HCT116 (cell line): ENCODE data around the gene WWOX. TPM values are rescaled to one million over a fixed set of nuclear protein-coding genes. Genes with fewer than 3 reads are reported as not detected.

Experiments
- ATAC-seq: fragments of 200-7000 bp; cut with Tn5 transposase; 2 replicates; pipeline ENCODE4 v1.9.1; 2020; ENCODE audit warnings: mild to moderate bottlenecking, moderate library complexity
- BruUV-seq: library from RNA; stranded (reverse); fragments of 400-500 nt; replicated peaks from 2 replicates; lab custom pipeline; 2021; lab: Mats Ljungman, UMichigan
- CTCF ChIA-PET: fragments of 300-600 bp; sonication (Branson Sonifier 250); formaldehyde crosslinking; loops from one replicate; lab custom pipeline; 2021; ENCODE audit warnings: antibody characterized with exemption; lab: Charles Lee
- POLR2A ChIA-PET: fragments of 300-600, 350-600 bp; sonication (Branson Sonifier 250); formaldehyde crosslinking; loops from one replicate; lab custom pipeline; 2021; ENCODE audit warnings: antibody characterized with exemption; lab: Charles Lee
- RAD21 ChIA-PET, 2 experiments: fragments of 300-600 bp; sonication (Branson Sonifier 250); formaldehyde crosslinking; loops; one replicate each; lab custom pipeline; 2023; ENCODE audit warnings: low total read pairs in 2 of 2; ENCODE audit not compliant: uncharacterized antibody in 2 of 2, unreplicated experiment in 2 of 2, low non-redundant PET in 1 of 2; lab: Charles Lee
- DNase-seq: peaks from one replicate; pipeline ENCODE4 v3.0.0-alpha.2; 2010; ENCODE audit warnings: low read depth, low spot score
- H2AFZ ChIP-seq: fragments of 200-600 bp; shearing (Covaris generic), sonication (generic); 2 replicates; pipeline ENCODE4 v1.6.1; 2017; ENCODE audit warnings: low read depth, mixed run types, mixed read lengths, antibody characterized with exemption, low read length; ENCODE audit not compliant: poor library complexity, severe bottlenecking
- H3K27ac ChIP-seq: 2 replicates; pipeline ENCODE4 v1.5.1; 2012; ENCODE audit warnings: low read depth, low read length
- H3K27me3 ChIP-seq: fragments of 200-600 bp; sonication (generic); 2 replicates; pipeline ENCODE4 v1.6.1; 2016; ENCODE audit warnings: mixed run types, low read length, mixed read lengths; ENCODE audit not compliant: insufficient read depth
- H3K36me3 ChIP-seq, 2 experiments: fragments of 200-500 bp in 1 of 2; fragments of 200-600 bp in 1 of 2; sonication (Bioruptor generic) in 1 of 2; sonication (generic) in 1 of 2; 2 replicates each; pipeline versions ENCODE4 v1.5.1 to v1.6.1; 2014 to 2016; ENCODE audit warnings: low read length in 2 of 2, inconsistent platforms in 1 of 2, mixed read lengths in 1 of 2, mixed run types in 1 of 2; ENCODE audit not compliant: insufficient read depth in 2 of 2, control insufficient read depth in 1 of 2
- H3K4me1 ChIP-seq, 2 experiments: fragments of 200-600 bp in 1 of 2; sonication (generic) in 1 of 2; 2 replicates each; pipeline versions ENCODE4 v1.5.1 to v1.6.1; 2012 to 2017; ENCODE audit warnings: low read length in 2 of 2, inconsistent platforms in 1 of 2, mild to moderate bottlenecking in 1 of 2, mixed read lengths in 1 of 2, mixed run types in 1 of 2, moderate library complexity in 1 of 2; ENCODE audit not compliant: insufficient read depth in 2 of 2, control insufficient read depth in 1 of 2
- H3K4me2 ChIP-seq: fragments of 200-600 bp; sonication (generic); 2 replicates; pipeline ENCODE4 v1.6.1; 2017; ENCODE audit warnings: mixed run types, low read length, mixed read lengths
- H3K4me3 ChIP-seq, 2 experiments: fragments of 200-600 bp in 1 of 2; sonication (generic) in 1 of 2; replicated peaks in 1 of 2; 2 replicates each; pipeline ENCODE4 v1.5.1; 2011 to 2016; ENCODE audit warnings: low read length in 2 of 2, control low read depth in 1 of 2, low read depth in 1 of 2, mild to moderate bottlenecking in 1 of 2, mixed read lengths in 1 of 2, mixed run types in 1 of 2
- H3K79me2 ChIP-seq: fragments of 200-600 bp; sonication (generic); 2 replicates; pipeline ENCODE4 v1.6.1; 2017; ENCODE audit warnings: mild to moderate bottlenecking, mixed run types, low read length, moderate library complexity, mixed read lengths; ENCODE audit not compliant: insufficient read depth
- H3K9ac ChIP-seq: fragments of 200-600 bp; sonication (generic); 2 replicates; pipeline ENCODE4 v1.6.1; 2016; ENCODE audit warnings: low read length, mixed read lengths
- H3K9me2 ChIP-seq: fragments of 200-600 bp; sonication (generic), shearing (Covaris generic); 2 replicates; pipeline ENCODE4 v1.6.1; 2017; ENCODE audit warnings: mixed run types, mild to moderate bottlenecking, moderate library complexity; ENCODE audit not compliant: insufficient read depth
- H3K9me3 ChIP-seq, 2 experiments: fragments of 200-500 bp in 1 of 2; fragments of 200-600 bp in 1 of 2; sonication (Bioruptor generic) in 1 of 2; sonication (generic) in 1 of 2; 2 replicates each; pipeline ENCODE4 v1.6.1; 2014 to 2017; ENCODE audit warnings: low read length in 2 of 2, mixed read lengths in 2 of 2, inconsistent platforms in 1 of 2, low read depth in 1 of 2, mild to moderate bottlenecking in 1 of 2, mixed run types in 1 of 2, moderate library complexity in 1 of 2; ENCODE audit not compliant: control insufficient read depth in 1 of 2, insufficient read depth in 1 of 2
- H4K20me1 ChIP-seq: fragments of 200-600 bp; sonication (generic), shearing (Covaris generic); 2 replicates; pipeline ENCODE4 v1.6.1; 2017; ENCODE audit warnings: mixed run types, mild to moderate bottlenecking, moderate library complexity; ENCODE audit not compliant: insufficient read depth
- CBX3 ChIP-seq: IDR thresholded peaks from 2 replicates; pipeline ENCODE4 v1.6.1; 2012; ENCODE audit warnings: low read depth
- CEBPB ChIP-seq: IDR thresholded peaks from 2 replicates; pipeline ENCODE4 v1.6.1; 2012; ENCODE audit warnings: low read depth
- ELF1 ChIP-seq: IDR thresholded peaks from 2 replicates; pipeline ENCODE4 v1.6.1; 2012; ENCODE audit warnings: low read depth, borderline replicate concordance
- EZH2 ChIP-seq: fragments of 200-600 bp; sonication (generic); IDR thresholded peaks from 2 replicates; pipeline ENCODE4 v1.6.1; 2017; ENCODE audit warnings: antibody characterized with exemption, mixed run types
- JUND ChIP-seq: IDR thresholded peaks from 2 replicates; pipeline ENCODE4 v1.6.1; 2012
- RAD21 ChIP-seq: IDR thresholded peaks from 2 replicates; pipeline ENCODE4 v1.6.1; 2012; ENCODE audit warnings: low read depth, mild to moderate bottlenecking
- SIN3A ChIP-seq: IDR thresholded peaks from 2 replicates; pipeline ENCODE4 v1.6.1; 2012; ENCODE audit warnings: low read depth
- SRF ChIP-seq: IDR thresholded peaks from 2 replicates; pipeline ENCODE4 v1.6.1; 2012; ENCODE audit warnings: low read depth
- TCF7L2 ChIP-seq: IDR thresholded peaks from 2 replicates; pipeline ENCODE4 v1.7.0; 2011; ENCODE audit warnings: borderline replicate concordance, inconsistent platforms; ENCODE audit not compliant: insufficient read depth, insufficient read length; ENCODE audit errors: extremely low read depth
- intact Hi-C: fragments of 100-400 bp; cut with micrococcal nuclease; formaldehyde crosslinking; loops from 2 replicates; pipeline ENCODE4 v1.10.0; 2022
- total RNA-seq: library from RNA; stranded (reverse); gene quantifications from one replicate; pipeline ENCODE4 v1.2.1, GENCODE V29; 2021; ENCODE audit not compliant: unreplicated experiment
- TF ChIP-seq, protein P1 (sequence below): IDR thresholded peaks from 2 replicates; pipeline ENCODE4 v1.6.1; 2012
- TF ChIP-seq, protein P2 (sequence below): IDR thresholded peaks from 2 replicates; pipeline ENCODE4 v1.6.1; 2012; ENCODE audit warnings: low read depth
- TF ChIP-seq, protein P3 (sequence below), 3 experiments: fragments of 200-600 bp in 1 of 3; sonication (generic) in 1 of 3; IDR thresholded peaks in 2 of 3; conservative IDR thresholded peaks in 1 of 3; 2 replicates each; pipeline ENCODE4 v1.5.1; 2012 to 2017; ENCODE audit warnings: low read depth in 2 of 3, low read length in 2 of 3, antibody characterized with exemption in 1 of 3, borderline replicate concordance in 1 of 3, control low read depth in 1 of 3, mild to moderate bottlenecking in 1 of 3, mixed read lengths in 1 of 3, mixed run types in 1 of 3, moderate library complexity in 1 of 3; ENCODE audit not compliant: insufficient read depth in 1 of 3

WWOX gene
- total RNA-seq, 1 experiment from 2014 or later, result 13.7 TPM

DNA sequence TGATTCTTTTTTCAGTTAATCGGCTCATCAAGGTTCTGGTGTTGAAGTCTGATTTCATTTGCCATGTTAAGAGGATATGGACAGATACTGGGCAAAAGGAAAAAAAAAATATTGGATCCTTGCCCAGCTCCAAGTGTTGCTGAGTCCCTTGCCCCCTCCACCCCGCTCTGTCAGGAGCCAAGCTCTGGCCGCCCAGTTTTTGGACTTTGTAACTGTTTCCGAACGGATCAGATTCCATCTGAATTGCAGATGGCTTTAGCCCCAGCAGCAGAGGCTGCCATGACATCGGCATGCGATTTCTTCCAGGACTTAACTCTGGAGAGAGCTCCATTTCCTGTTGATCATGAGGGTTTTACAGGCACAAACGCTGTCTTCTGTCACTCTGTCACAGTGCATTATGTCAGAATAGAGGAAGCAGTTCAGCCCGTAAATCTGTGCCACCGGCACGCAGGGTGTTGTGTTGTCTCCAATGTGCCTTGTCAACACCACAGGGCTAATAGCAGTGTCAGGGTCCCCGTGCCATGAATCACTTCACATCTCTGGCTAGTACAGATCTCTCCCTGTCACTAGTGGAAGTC is 885.5 kb downstream of the WWOX start:
- POLR2A ChIA-PET, result no interaction called here
- no peaks in the 10 kb centered on the region for H4K20me1 ChIP-seq
- H3K9me3 ChIP-seq, result peaks cover 4 to 17% of the 10 kb centered on the region in 2 experiments; a peak in 2 of 4 replicates
- H3K27me3 ChIP-seq, result peaks cover 3% of the 10 kb centered on the region; the same call in 1 of the 2 replicates
- TF ChIP-seq SIN3A, result no peak
- TF ChIP-seq JUND, result no peak
- no peak for TF ChIP-seq EZH2
- TF ChIP-seq, protein P1, sequence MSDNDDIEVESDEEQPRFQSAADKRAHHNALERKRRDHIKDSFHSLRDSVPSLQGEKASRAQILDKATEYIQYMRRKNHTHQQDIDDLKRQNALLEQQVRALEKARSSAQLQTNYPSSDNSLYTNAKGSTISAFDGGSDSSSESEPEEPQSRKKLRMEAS, result no peak
- TF ChIP-seq CBX3, result no peak
- TF ChIP-seq ELF1, result no peak
- TF ChIP-seq, protein P2, sequence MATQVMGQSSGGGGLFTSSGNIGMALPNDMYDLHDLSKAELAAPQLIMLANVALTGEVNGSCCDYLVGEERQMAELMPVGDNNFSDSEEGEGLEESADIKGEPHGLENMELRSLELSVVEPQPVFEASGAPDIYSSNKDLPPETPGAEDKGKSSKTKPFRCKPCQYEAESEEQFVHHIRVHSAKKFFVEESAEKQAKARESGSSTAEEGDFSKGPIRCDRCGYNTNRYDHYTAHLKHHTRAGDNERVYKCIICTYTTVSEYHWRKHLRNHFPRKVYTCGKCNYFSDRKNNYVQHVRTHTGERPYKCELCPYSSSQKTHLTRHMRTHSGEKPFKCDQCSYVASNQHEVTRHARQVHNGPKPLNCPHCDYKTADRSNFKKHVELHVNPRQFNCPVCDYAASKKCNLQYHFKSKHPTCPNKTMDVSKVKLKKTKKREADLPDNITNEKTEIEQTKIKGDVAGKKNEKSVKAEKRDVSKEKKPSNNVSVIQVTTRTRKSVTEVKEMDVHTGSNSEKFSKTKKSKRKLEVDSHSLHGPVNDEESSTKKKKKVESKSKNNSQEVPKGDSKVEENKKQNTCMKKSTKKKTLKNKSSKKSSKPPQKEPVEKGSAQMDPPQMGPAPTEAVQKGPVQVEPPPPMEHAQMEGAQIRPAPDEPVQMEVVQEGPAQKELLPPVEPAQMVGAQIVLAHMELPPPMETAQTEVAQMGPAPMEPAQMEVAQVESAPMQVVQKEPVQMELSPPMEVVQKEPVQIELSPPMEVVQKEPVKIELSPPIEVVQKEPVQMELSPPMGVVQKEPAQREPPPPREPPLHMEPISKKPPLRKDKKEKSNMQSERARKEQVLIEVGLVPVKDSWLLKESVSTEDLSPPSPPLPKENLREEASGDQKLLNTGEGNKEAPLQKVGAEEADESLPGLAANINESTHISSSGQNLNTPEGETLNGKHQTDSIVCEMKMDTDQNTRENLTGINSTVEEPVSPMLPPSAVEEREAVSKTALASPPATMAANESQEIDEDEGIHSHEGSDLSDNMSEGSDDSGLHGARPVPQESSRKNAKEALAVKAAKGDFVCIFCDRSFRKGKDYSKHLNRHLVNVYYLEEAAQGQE, result no peak
- no peak for TF ChIP-seq CEBPB
- no peak for TF ChIP-seq TCF7L2
- TF ChIP-seq, protein P3, sequence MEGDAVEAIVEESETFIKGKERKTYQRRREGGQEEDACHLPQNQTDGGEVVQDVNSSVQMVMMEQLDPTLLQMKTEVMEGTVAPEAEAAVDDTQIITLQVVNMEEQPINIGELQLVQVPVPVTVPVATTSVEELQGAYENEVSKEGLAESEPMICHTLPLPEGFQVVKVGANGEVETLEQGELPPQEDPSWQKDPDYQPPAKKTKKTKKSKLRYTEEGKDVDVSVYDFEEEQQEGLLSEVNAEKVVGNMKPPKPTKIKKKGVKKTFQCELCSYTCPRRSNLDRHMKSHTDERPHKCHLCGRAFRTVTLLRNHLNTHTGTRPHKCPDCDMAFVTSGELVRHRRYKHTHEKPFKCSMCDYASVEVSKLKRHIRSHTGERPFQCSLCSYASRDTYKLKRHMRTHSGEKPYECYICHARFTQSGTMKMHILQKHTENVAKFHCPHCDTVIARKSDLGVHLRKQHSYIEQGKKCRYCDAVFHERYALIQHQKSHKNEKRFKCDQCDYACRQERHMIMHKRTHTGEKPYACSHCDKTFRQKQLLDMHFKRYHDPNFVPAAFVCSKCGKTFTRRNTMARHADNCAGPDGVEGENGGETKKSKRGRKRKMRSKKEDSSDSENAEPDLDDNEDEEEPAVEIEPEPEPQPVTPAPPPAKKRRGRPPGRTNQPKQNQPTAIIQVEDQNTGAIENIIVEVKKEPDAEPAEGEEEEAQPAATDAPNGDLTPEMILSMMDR (IDR thresholded peaks at IDR 0.05 in 2 of 3, conservative IDR thresholded peaks at IDR 0.05 in 1 of 3; ENCODE audit: borderline replicate concordance in 1 of 3, insufficient read depth in 1 of 3, low read depth in 2 of 3, low read length in 2 of 3), result no peak
- TF ChIP-seq SRF, result no peak
- no peak for TF ChIP-seq RAD21
- TF ChIP-seq, all 23 proteins: peak for 0
- no peaks in the 10 kb centered on the region for H3K9me2 ChIP-seq
- ChIA-PET RAD21 (no interaction called here), CTCF (no interaction called here)
- no peaks in the 10 kb centered on the region for H3K36me3 ChIP-seq
- H2AFZ ChIP-seq, result no peak overlapping the region
- H3K27ac ChIP-seq, result no peak overlapping the region
- no peaks in the 10 kb centered on the region for H3K4me1 ChIP-seq
- BruUV-seq, result no TSS peak
- intact Hi-C loops, result no loop called here
- no peak overlapping the region for H3K4me3 ChIP-seq
- no peaks in the 10 kb centered on the region for H3K79me2 ChIP-seq
- DNase-seq (no peak), ATAC-seq (no peak)
- H3K9ac ChIP-seq, result no peak overlapping the region
- no peak overlapping the region for H3K4me2 ChIP-seq
